Measurements from ENCODE around the gene SORBS1. TPM values are rescaled to one million over a fixed set of nuclear protein-coding genes. Genes with fewer than 3 reads are reported as not detected.

The SORBS1 gene
- total and polyA plus RNA-seq, 2 donors (not counting 1 experiment from before 2014, with no cell fraction given): 0.21 to 1.5 TPM

- H3K9me3 Mint-ChIP-seq (ENCODE audit: insufficient read depth): no peaks in the 10 kb centered on the region
- ChIA-PET POLR2A (no interaction called here), CTCF (interaction anchor here (1.1 kb wide), 1 partner anchor 106 kb away, joined by 4 read pairs; no protein-coding TSS in a partner anchor)
- H3K27ac Mint-ChIP-seq: no peak overlapping the region
- Histone ChIP-seq H3K4me3 (ENCODE audit: control extremely low read depth in 1 of 5, extremely low read depth in 1 of 5, insufficient read depth in 1 of 5, low read depth in 2 of 5, low read length in 4 of 5) (no peak overlapping the region), H2AFZ (ENCODE audit: insufficient read depth, low read depth, low read length, poor library complexity, severe bottlenecking) (no peak overlapping the region), H3K27ac (ENCODE audit: low read length in 2 of 2) (no peak overlapping the region), H3K4me1 (ENCODE audit: control insufficient read depth in 2 of 2, insufficient read depth in 2 of 2, low read length in 2 of 2) (no peaks in the 10 kb centered on the region), H3K9me3 (ENCODE audit: control extremely low read depth in 1 of 3, control insufficient read depth in 2 of 3, insufficient read depth in 1 of 3, low read length in 2 of 3) (no peaks in the 10 kb centered on the region), H3K4me2 (replicated peaks; ENCODE audit: low read depth, low read length, poor library complexity, severe bottlenecking) (no peak overlapping the region), H3K36me3 (replicated peaks in 1 of 2; ENCODE audit: control extremely low read depth in 1 of 2, control insufficient read depth in 1 of 2, extremely low read depth in 1 of 2, insufficient read depth in 2 of 2, low read length in 1 of 2) (no peaks in the 10 kb centered on the region), H4K20me1 (ENCODE audit: control insufficient read depth, insufficient read depth, low read length, poor library complexity, severe bottlenecking) (no peaks in the 10 kb centered on the region), H3K27me3 (replicated peaks in 1 of 4; ENCODE audit: control extremely low read depth in 1 of 4, control insufficient read depth in 3 of 4, insufficient read depth in 4 of 4, low read length in 3 of 4) (peaks cover 0 to 6% (median 1%) of the 10 kb centered on the region in 4 experiments), H3K79me2 (ENCODE audit: control insufficient read depth, insufficient read depth, low read length) (no peaks in the 10 kb centered on the region), H3K9ac (ENCODE audit: low read length) (no peak overlapping the region)
- intact Hi-C loops (cut with micrococcal nuclease): no loop called here
- H3K27me3 Mint-ChIP-seq: peaks cover 4% of the 10 kb centered on the region
- no peak for DNase-seq
- ATAC-seq (ENCODE audit: low read depth): no peak
- no peaks in the 10 kb centered on the region for H3K4me1 Mint-ChIP-seq
- TF ChIP-seq, protein P1, sequence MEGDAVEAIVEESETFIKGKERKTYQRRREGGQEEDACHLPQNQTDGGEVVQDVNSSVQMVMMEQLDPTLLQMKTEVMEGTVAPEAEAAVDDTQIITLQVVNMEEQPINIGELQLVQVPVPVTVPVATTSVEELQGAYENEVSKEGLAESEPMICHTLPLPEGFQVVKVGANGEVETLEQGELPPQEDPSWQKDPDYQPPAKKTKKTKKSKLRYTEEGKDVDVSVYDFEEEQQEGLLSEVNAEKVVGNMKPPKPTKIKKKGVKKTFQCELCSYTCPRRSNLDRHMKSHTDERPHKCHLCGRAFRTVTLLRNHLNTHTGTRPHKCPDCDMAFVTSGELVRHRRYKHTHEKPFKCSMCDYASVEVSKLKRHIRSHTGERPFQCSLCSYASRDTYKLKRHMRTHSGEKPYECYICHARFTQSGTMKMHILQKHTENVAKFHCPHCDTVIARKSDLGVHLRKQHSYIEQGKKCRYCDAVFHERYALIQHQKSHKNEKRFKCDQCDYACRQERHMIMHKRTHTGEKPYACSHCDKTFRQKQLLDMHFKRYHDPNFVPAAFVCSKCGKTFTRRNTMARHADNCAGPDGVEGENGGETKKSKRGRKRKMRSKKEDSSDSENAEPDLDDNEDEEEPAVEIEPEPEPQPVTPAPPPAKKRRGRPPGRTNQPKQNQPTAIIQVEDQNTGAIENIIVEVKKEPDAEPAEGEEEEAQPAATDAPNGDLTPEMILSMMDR (IDR thresholded peaks at IDR 0.05): no peak
- TF ChIP-seq EZH2 (IDR thresholded peaks at IDR 0.05; ENCODE audit: borderline replicate concordance, insufficient read depth, low read depth, low read length, poor library complexity, severe bottlenecking): no peak
- 90% methylated on average over 2 of the region's 3 CpGs for WGBS (ENCODE audit: insufficient coverage)
- no peak overlapping the region for H3K4me3 Mint-ChIP-seq
These were observed 82.2 kb downstream of the SORBS1 start for GRCh38 chr10:95478935-95479334.

DNA sequence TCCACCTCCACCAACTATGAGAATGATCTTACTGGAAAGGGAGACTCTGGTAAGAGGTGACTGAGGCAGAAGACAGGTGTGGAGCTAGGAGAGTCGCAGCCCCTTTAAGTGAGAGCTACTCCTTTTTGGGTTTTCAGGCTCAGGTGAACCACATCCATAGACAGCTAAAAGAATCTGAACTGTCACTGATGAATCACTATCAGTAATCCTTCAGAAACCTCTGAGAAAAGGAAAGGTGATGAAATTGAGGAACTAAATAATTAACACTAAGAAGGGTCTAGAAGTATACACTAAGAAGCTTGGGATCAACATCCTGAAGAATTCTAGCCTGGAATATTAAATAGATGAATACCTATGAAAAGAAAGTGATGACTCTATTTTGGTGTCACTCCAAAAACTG lies 83.0 kb downstream of the SORBS1 start:
- Histone ChIP-seq H3K4me3 (ENCODE audit: control extremely low read depth in 1 of 5, extremely low read depth in 1 of 5, insufficient read depth in 1 of 5, low read depth in 2 of 5, low read length in 4 of 5) (no peak overlapping the region), H3K27me3 (replicated peaks in 1 of 4; ENCODE audit: control extremely low read depth in 1 of 4, control insufficient read depth in 3 of 4, insufficient read depth in 4 of 4, low read length in 3 of 4) (peaks cover 0 to 6% (median 1%) of the 10 kb centered on the region in 4 experiments), H3K79me2 (ENCODE audit: control insufficient read depth, insufficient read depth, low read length) (no peaks in the 10 kb centered on the region), H4K20me1 (ENCODE audit: control insufficient read depth, insufficient read depth, low read length, poor library complexity, severe bottlenecking) (no peaks in the 10 kb centered on the region), H3K27ac (ENCODE audit: low read length in 2 of 2) (no peak overlapping the region), H3K4me1 (ENCODE audit: control insufficient read depth in 2 of 2, insufficient read depth in 2 of 2, low read length in 2 of 2) (no peaks in the 10 kb centered on the region), H3K9me3 (ENCODE audit: control extremely low read depth in 1 of 3, control insufficient read depth in 2 of 3, insufficient read depth in 1 of 3, low read length in 2 of 3) (no peaks in the 10 kb centered on the region), H3K4me2 (replicated peaks; ENCODE audit: low read depth, low read length, poor library complexity, severe bottlenecking) (no peak overlapping the region), H2AFZ (ENCODE audit: insufficient read depth, low read depth, low read length, poor library complexity, severe bottlenecking) (no peak overlapping the region), H3K36me3 (replicated peaks in 1 of 2; ENCODE audit: control extremely low read depth in 1 of 2, control insufficient read depth in 1 of 2, extremely low read depth in 1 of 2, insufficient read depth in 2 of 2, low read length in 1 of 2) (no peaks in the 10 kb centered on the region), H3K9ac (ENCODE audit: low read length) (no peak overlapping the region)
- no peak overlapping the region for H3K4me3 Mint-ChIP-seq
- WGBS (ENCODE audit: insufficient coverage): no CpG with 5 or more reads among the region's 1 CpG
- CTCF ChIA-PET: interaction anchor here (1.0 kb wide), 1 partner anchor 36 kb away, joined by 3 read pairs; no protein-coding TSS in a partner anchor
- intact Hi-C loops (cut with micrococcal nuclease): no loop called here
- H3K27me3 Mint-ChIP-seq: peaks cover 4% of the 10 kb centered on the region
- no peak for ATAC-seq (ENCODE audit: low read depth)
- TF ChIP-seq, protein P1 (IDR thresholded peaks at IDR 0.05): no peak
- TF ChIP-seq EZH2 (IDR thresholded peaks at IDR 0.05; ENCODE audit: borderline replicate concordance, insufficient read depth, low read depth, low read length, poor library complexity, severe bottlenecking): no peak
- no peaks in the 10 kb centered on the region for H3K9me3 Mint-ChIP-seq (ENCODE audit: insufficient read depth)
- no peaks in the 10 kb centered on the region for H3K4me1 Mint-ChIP-seq
- POLR2A ChIA-PET: no interaction called here
- no peak overlapping the region for H3K27ac Mint-ChIP-seq
- no peak for DNase-seq
